GM12872 (cell line): Measurements from ENCODE around the gene DOCK4.

Experiments used
- TF ChIP-seq, protein P1 (sequence below): IDR thresholded peaks from 3 replicates; pipeline ENCODE4 v1.5.1; 2011; ENCODE audit warnings: low read depth, mild to moderate bottlenecking, low read length, moderate library complexity; ENCODE audit not compliant: insufficient read depth

The DOCK4 gene

DNA sequence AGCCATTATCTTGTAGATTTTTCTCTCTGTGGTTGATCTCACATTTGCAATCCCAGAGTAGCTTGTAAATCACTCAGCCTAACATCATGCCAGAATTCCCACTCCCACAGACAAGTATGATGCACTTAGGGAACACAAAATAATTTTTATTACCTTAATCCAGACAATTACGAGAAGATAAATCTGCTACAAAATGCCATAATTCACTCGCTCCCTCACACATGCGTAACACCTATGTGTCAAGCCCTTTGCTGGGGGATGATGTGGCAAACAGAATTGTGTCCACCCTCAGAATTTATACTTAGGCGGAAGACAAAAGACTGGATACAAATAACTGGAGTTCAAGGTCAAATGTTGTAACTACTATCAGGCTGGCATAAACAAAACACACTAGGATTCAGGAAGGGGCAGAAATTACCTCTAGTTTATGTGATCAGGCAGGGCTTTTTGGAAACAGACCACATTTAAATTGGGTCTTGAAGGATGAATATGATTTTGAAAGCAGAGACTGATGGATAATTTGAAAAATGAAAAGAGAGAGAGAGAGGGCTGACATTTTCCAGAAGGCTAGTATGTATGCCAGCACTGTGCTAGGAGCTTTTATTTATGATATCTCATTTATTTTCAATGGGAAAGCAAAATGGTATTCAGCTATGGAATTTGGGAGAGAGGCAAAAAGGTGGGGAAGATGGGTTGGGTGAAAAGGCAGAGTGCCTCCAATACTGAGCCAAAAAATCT lies 69.8 kb downstream of the DOCK4 start:
- TF ChIP-seq, protein P1, sequence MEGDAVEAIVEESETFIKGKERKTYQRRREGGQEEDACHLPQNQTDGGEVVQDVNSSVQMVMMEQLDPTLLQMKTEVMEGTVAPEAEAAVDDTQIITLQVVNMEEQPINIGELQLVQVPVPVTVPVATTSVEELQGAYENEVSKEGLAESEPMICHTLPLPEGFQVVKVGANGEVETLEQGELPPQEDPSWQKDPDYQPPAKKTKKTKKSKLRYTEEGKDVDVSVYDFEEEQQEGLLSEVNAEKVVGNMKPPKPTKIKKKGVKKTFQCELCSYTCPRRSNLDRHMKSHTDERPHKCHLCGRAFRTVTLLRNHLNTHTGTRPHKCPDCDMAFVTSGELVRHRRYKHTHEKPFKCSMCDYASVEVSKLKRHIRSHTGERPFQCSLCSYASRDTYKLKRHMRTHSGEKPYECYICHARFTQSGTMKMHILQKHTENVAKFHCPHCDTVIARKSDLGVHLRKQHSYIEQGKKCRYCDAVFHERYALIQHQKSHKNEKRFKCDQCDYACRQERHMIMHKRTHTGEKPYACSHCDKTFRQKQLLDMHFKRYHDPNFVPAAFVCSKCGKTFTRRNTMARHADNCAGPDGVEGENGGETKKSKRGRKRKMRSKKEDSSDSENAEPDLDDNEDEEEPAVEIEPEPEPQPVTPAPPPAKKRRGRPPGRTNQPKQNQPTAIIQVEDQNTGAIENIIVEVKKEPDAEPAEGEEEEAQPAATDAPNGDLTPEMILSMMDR = no peak

DNA sequence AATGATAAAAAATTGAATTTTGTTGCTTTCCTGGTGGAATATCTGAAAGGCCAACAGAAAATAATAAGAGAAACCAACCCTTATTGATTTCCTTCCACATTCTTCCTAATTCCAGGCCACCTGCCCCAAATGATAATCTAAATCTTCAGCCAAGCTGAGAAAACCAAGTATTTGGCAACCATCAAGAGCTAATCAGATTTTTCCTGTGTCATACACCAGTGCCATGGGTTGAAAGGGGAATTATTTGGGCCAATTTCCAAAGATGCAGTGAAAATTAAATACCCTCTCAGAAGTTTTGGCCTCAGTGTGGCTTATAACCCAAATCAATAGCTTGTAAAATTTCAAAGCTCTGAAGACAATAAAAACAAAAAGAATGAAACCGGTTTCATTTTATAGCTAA lies 70.4 kb downstream of the DOCK4 start:
- TF ChIP-seq, protein P1 = no peak

DNA sequence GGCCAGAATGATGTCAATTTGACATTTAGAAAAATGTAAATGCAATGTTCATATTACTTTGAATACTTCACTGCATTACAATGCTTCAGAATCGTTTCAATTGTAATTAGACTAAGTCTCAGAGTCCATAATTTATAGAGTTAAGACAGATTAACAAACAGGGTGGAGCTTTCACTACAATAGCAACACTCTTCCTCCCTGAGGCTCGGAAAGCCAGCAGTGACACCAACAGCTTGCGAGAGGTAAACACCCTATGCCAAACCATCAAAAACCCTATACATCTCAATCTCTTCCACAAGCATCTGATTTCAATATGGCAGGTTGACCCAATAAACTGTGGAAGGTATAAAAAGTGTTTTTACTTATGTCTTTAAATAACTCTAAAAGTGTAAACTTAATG lies 72.2 kb downstream of the DOCK4 start:
- TF ChIP-seq, protein P1 = no peak

DNA sequence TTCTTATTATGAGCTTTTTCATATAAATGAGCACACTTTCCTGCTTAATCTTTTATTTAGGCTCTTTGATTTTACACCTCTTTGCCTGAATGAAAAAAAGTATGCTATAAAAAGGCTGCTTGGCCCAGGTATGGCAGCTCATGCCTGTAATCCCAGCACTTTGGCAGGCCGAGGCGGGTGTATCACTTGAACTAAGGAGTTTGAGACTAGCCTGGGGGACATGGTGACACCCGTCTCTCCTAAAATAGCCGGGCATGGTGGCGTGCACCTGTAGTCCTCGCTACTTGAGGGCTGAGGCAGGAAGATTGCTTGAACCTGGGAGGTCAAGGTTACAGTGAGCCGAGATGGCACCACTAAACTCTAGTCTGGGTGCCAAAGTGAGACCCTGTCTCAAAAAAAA lies 72.9 kb downstream of the DOCK4 start:
- TF ChIP-seq, protein P1 = no peak

DNA sequence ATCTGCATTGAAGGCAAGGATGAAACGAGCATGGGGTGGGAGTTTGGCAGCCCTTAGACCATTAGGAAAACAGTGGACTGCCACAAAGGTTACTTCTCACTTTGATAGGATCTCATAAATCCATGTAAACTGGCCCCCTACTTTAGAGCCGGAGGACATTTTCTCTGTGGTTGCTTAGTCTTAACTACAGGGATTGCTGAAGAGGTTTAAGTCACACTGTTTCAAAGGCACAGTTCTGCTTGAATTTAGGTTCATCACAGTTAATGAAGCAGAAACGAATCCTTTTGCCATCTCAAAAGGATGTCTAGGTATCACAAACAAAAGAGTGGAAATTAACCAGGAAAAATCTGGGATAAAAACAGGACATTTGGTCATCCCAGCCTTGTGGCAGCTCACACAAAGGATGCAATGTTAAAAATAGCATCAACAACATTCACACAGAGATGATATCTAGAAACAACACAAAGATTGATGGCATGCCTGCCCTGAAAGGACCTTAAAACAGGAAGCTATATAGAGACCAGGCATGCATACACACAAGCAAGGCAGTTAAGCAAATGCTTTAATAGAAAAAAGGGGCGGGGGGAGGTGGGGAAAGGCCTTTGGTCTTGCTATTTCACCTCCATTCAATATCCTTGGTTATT lies 74.0 kb downstream of the DOCK4 start:
- TF ChIP-seq, protein P1 = no peak

DNA sequence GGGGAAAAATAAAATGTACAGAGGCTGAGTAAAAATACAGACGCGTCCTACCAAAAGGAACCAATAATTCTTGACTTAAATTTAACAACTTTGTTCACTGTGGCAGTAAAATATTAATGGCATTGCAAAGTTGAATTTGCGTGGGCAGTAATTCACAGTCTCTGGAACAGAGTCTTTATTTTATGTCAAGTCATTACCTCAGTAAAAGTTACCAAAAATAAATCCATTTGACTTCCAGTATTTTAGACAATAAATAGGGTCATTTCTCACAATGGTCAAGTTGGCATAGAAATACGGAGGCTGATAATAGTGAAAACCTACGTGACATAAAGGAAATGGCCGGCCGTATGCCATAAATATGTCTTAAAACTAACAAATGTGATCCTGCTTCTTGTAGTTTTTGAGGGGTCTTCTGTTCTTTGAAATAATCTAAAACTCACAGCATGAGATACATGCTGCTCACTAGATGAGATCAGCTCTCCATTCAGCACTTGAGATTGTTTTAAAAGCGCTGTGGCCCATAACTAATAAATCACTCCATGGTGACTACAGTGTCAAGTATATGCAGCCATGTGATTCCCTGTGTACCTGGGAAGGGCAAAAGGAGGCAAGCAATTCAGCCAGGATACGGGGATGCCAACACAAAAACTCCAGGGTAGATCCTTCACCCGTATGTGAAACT lies 75.3 kb downstream of the DOCK4 start:
- TF ChIP-seq, protein P1 = no peak

DNA sequence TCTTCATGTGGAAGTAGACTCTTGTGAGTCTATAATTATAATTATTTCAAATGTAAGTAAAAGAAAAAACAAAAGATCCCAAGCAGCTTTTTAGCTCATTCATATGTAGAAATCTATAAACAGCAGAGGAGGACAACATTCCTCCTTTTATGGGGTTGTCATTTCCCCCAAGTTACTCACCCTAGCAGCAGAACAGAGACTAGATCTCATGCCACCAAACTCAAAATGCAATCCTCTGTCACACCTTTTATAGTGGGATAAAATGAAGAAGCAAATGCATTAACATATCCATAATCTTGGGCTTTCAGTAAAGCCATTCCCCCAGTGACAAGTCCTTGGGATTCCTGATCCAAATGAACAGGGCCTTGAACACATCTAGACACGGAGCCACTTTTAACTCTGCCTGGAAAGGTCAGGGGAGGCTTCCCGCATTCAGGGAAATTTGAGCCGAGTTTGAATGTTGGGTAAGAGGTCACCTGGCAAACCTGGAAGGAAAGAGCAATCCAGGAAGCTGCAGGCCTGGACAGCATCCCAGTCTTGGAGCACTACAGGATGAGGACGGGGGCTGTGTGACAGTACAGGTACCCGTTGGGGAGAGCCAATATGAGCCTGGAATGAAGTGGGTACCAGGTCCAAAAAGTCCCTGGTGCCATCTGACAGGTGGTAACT lies 76.4 kb downstream of the DOCK4 start:
- TF ChIP-seq, protein P1 = no peak
